ENCODE data around the gene CLTCL1.

The CLTCL1 gene

GRCh38 chr22:19253143-19253542, 38.4 kb downstream of the CLTCL1 start:
- no peak for DNase-seq
- H3K27ac ChIP-seq, result no peak overlapping the region
- no peak overlapping the region for H3K4me3 ChIP-seq (ENCODE audit: low read depth, low read length)
- TF ChIP-seq, protein P1, sequence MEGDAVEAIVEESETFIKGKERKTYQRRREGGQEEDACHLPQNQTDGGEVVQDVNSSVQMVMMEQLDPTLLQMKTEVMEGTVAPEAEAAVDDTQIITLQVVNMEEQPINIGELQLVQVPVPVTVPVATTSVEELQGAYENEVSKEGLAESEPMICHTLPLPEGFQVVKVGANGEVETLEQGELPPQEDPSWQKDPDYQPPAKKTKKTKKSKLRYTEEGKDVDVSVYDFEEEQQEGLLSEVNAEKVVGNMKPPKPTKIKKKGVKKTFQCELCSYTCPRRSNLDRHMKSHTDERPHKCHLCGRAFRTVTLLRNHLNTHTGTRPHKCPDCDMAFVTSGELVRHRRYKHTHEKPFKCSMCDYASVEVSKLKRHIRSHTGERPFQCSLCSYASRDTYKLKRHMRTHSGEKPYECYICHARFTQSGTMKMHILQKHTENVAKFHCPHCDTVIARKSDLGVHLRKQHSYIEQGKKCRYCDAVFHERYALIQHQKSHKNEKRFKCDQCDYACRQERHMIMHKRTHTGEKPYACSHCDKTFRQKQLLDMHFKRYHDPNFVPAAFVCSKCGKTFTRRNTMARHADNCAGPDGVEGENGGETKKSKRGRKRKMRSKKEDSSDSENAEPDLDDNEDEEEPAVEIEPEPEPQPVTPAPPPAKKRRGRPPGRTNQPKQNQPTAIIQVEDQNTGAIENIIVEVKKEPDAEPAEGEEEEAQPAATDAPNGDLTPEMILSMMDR (IDR thresholded peaks at IDR 0.05; ENCODE audit: low read depth, low read length, missing control alignments), result no peak
- in situ Hi-C loops (cut with HindIII; ENCODE audit: low pct_ligation_motif_present, low sequenced_read_pairs), result no loop called here
- H3K27me3 ChIP-seq (replicated peaks), result no peaks in the 10 kb centered on the region
- peaks cover 6% of the 10 kb centered on the region for H3K36me3 ChIP-seq (replicated peaks)

DNA sequence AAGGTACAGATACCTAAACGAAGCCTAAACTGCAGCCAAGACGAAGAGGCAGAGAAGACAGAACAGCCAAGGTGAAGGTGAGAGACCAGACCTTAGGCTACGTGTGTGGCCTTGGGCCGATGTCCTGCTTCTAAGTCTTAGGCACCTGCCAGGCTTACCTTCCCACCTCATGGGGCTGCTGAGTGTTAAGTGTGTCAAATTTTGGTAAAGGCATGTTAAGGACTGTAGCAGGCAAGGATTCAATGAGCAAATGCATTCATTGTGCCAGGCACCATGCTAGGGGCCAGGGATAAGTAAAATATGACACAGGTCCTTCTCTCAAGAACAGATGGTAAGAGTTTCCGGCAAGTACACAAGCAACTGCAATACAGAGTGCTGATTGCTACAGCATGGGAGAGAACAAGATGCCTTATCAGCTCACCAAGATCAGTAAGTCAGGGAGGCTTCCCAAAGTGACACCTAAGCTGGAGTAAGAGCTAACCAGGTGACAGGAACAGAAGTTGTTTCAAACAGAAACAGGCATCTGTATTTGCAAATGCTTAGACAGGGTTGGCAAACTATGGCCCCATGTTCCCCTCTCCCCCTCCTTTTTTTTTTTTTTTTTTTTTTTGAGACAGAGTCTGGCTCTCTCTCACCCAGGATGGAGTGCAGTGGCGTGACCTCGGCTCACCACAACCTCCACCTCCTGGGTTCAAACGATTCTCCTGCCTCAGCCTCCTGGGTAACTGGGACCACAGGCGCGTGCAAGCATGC, 46.7 kb downstream of the CLTCL1 start:
- H3K27ac ChIP-seq, result no peak overlapping the region
- H3K4me3 ChIP-seq (ENCODE audit: low read depth, low read length), result no peak overlapping the region
- no peaks in the 10 kb centered on the region for H3K27me3 ChIP-seq (replicated peaks)
- no peak for DNase-seq
- H3K36me3 ChIP-seq (replicated peaks), result no peaks in the 10 kb centered on the region
- in situ Hi-C loops (cut with HindIII; ENCODE audit: low pct_ligation_motif_present, low sequenced_read_pairs), result no loop called here
- TF ChIP-seq, protein P1 (IDR thresholded peaks at IDR 0.05; ENCODE audit: low read depth, low read length, missing control alignments), result no peak

- DNase-seq, result no peak
- no peaks in the 10 kb centered on the region for H3K27me3 ChIP-seq (replicated peaks)
- TF ChIP-seq, protein P1 (IDR thresholded peaks at IDR 0.05; ENCODE audit: low read depth, low read length, missing control alignments), result no peak
- in situ Hi-C loops (cut with HindIII; ENCODE audit: low pct_ligation_motif_present, low sequenced_read_pairs), result no loop called here
- H3K4me3 ChIP-seq (ENCODE audit: low read depth, low read length), result no peak overlapping the region
- no peaks in the 10 kb centered on the region for H3K36me3 ChIP-seq (replicated peaks)
- H3K27ac ChIP-seq, result no peak overlapping the region
Observed at GRCh38 chr22:19242699-19243098, 48.8 kb downstream of the CLTCL1 start.

GRCh38 chr22:19241593-19241906, 50.0 kb downstream of the CLTCL1 start:
- Histone ChIP-seq H3K27ac (no peak overlapping the region), H3K4me3 (ENCODE audit: low read depth, low read length) (no peak overlapping the region), H3K27me3 (replicated peaks) (no peaks in the 10 kb centered on the region), H3K36me3 (replicated peaks) (no peaks in the 10 kb centered on the region)
- in situ Hi-C loops (cut with HindIII; ENCODE audit: low pct_ligation_motif_present, low sequenced_read_pairs), result no loop called here
- TF ChIP-seq, protein P1 (IDR thresholded peaks at IDR 0.05; ENCODE audit: low read depth, low read length, missing control alignments), result no peak
- DNase-seq, result no peak

GRCh38 chr22:19240813-19241592, 50.5 kb downstream of the CLTCL1 start:
- H3K27ac ChIP-seq, result no peak overlapping the region
- in situ Hi-C loops (cut with HindIII; ENCODE audit: low pct_ligation_motif_present, low sequenced_read_pairs), result no loop called here

More at GRCh38 chr22:19240813-19241592, 50.5 kb downstream of the CLTCL1 start:
- H3K4me3 ChIP-seq (ENCODE audit: low read depth, low read length), result no peak overlapping the region
- H3K36me3 ChIP-seq (replicated peaks), result no peaks in the 10 kb centered on the region
- TF ChIP-seq, protein P1 (IDR thresholded peaks at IDR 0.05; ENCODE audit: low read depth, low read length, missing control alignments), result no peak
- H3K27me3 ChIP-seq (replicated peaks), result no peaks in the 10 kb centered on the region
- no peak for DNase-seq
